Sigmoid colon (tissue), 4 donors: ENCODE results near the gene LIMA1.

ENCODE experiments used
- CTCF ChIP-seq, 4 experiments: fragments of 450-650 bp in 3 of 4; fragments of 200-600 bp in 1 of 4; IDR thresholded peaks; one replicate each; pipeline ENCODE4 v1.5.1; 2016 to 2019; ENCODE audit warnings: antibody characterized with exemption in 4 of 4, mild to moderate bottlenecking in 3 of 4, moderate library complexity in 2 of 4
- POLR2A ChIP-seq, 2 donors: fragments of 450-650 bp; IDR thresholded peaks; one replicate each; pipeline ENCODE4 v1.6.1; 2016; ENCODE audit warnings: antibody characterized with exemption in 2 of 2, mild to moderate bottlenecking in 2 of 2, moderate library complexity in 2 of 2
- POLR2AphosphoS5 ChIP-seq, 4 donors: sonication (generic); formaldehyde crosslinking; IDR thresholded peaks; one replicate each; pipeline ENCODE4 v1.6.1; 2017; ENCODE audit warnings: antibody characterized with exemption in 4 of 4

DNA sequence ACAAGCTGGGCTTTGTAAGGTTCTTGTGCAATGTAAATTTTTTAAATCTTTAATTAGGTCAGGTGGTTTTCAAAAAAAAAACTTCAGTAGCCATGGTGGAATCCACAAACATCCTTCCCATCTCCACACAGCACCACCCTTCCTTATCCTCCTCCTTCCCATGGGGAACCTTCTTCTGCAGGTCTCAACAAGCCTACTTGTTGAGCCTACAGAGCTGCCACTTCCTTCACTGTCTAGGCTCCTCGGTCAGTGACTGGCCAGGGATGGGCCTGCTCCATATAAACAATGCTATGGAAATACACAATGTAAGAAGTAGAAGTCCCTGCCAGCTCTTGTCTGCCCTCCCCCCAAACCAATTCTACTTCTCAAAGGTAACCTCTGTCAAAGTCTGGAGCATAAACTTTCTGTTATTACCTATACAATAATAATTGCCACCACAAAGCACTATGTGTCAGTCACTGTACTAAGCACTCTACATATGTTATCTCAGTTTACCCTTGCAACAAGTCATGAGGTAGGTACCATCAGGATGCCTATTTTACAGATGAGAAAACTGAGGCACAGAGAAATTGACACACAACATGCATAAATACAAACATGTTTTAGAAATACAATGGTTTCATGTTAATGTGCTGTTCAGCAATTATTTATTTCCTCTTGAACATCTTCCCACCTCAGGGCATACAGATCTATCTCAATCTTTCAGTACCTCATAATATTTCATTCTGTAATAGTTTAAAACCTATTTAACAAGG lies 17.4 kb downstream of the LIMA1 start:
- TF ChIP-seq CTCF (IDR thresholded peaks at IDR 0.05) = no peak
- no peak for TF ChIP-seq POLR2AphosphoS5 (IDR thresholded peaks at IDR 0.05)
- no peak for TF ChIP-seq POLR2A (IDR thresholded peaks at IDR 0.05)
